ENCODE measurements around the gene RMI1.

RMI1 gene

DNA sequence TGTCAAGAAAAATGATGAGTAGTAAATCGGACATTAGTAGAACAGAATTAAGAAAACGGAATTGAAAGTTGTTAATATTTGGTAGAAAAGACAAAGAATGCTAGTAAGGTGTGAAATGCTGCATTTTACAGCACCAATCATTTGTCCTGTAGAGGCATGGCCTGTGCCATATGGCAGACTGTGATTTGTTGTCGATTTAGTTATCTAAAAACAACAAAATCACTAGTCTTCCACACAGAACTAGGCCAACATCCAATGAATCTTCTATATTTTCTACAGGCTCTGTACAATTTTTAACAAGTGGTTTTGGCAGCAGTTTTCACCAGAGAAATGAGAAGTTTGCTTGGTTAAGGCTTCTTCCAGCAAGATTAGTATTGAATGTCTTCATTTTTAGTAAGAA lies 11.0 kb upstream of the RMI1 start:
- no peak for DNase-seq

DNA sequence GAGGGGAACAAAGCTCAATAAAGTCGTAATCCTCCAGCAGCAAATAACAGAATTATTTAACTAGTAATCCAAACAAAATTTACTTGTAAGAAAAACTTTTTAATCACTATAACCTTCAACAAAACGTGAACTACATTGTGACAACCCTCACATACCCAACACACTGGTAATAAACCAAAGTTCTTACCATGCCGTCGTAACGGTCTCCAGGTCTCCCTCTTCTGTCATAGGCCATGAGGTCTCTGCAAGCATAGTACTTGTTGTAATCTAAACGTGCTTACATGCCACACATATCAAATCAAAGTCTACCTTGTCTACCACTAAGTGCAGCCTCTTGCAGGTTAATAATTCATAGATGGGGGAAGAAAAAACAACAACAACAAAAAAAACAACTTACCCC lies 9.1 kb upstream of the RMI1 start:
- no peak for DNase-seq

DNA sequence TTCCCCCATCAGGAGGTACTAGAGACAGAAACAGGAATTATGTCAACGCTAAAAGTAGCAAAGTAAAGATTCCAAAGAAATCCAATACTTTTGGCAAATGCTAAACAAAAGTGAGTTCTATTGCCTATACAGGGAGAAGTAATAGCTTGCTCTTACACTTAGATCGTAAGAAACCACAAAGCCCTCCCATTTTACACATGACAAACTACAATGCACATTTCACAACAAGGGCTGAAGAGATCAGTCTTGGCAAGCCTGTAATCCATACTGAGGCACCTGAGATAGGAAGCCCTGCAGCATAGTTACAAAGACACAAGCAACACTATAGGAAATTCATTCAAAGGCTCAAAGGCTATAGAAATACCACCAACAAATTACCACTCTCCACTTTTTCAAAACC lies 8.3 kb upstream of the RMI1 start:
- no peak for DNase-seq

DNA sequence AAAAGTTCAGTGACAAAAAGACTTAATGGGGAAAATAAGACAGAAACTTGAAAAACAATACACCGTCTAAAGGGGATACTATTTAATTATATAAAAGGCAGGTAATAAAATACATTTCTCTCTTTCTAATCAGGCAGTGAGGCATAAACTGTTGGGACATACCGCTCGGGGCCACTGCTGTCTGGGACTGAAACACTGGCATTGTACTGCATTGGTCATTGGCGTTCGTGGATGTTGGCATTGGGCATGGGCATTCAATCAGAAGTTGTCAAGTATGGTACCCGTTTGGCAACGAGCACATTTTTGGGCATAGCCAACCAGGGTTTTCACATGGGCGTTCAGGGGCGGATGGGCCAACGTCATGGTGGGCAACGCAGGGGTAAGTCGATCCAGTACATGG lies 5.3 kb upstream of the RMI1 start:
- no peak for DNase-seq

DNA sequence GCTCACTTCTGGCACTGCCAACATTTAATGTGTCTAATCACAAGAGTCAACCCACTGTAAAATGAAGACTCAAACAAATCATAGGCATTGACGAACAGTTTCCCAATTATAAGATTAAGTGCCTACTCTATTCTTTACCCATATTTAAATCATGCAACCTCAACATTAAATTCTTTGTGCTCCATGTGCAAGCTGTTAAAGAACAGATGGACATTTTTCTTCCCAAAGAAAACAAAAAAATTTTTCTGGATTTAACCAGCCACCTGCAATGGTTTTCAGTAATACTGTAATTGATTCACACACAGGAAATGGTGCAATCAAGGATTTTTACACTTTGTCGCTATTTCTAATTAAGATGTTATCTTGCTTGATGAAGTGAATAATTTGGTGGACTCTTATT lies 4.2 kb upstream of the RMI1 start:
- DNase-seq: no peak

DNA sequence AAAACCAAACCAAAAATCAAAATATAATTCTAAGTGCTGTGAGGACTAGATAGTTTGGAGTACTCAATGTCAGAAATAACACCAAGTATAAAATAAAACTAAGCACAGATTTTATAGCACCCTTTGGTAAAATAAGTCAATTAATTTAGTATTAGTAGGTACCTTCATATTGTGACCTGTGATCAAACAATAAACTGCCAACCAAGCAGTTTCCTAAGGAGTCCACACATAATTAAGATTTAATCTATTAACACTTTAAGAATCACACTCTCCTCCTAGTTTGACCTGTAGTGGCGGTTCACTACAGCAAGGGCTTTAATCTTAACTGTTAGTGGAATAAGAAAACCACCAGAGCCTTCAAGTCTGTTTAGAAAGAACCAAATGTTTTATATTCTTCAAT lies 3.4 kb upstream of the RMI1 start:
- DNase-seq: no peak

DNA sequence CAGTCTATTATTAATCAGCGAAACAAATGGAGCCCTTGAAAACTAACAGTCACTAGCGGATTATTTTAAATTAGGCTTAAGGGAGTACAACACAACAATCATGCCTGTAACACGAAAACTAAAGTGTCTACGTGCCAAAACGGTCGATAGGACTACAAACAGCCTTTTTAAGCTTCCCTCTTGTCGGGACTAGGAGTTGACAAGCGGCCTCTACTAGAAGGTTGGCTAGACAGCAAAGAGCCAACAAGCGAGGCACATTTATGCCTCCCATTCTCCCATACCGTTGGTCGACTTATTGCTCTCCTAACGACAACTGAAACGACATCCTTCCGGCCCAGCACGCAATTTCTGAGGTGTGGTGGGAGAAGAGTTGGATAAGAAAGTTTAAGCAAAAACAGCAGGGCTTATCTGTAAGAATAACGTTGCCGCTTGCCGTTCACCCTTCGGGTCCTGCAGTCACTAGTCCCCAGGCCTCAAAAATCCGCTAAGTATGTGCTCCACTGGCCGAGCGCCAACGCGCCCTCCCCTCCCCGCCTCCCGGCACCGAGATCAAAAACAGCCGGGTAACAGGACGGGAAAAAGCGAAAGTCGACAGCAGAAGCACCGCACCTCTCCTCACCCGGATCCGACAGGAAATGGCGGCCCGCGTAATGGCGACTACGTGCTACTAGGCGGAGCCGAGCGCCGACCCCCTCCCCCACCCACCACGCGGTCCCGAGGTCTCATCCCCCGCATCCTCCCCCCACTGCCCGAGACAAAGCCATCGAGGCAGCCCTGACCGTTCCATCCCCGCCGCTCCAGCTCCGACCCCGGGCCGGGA lies 1.4 kb upstream of the RMI1 start:
- DNase-seq: peak; percentile 85

DNA sequence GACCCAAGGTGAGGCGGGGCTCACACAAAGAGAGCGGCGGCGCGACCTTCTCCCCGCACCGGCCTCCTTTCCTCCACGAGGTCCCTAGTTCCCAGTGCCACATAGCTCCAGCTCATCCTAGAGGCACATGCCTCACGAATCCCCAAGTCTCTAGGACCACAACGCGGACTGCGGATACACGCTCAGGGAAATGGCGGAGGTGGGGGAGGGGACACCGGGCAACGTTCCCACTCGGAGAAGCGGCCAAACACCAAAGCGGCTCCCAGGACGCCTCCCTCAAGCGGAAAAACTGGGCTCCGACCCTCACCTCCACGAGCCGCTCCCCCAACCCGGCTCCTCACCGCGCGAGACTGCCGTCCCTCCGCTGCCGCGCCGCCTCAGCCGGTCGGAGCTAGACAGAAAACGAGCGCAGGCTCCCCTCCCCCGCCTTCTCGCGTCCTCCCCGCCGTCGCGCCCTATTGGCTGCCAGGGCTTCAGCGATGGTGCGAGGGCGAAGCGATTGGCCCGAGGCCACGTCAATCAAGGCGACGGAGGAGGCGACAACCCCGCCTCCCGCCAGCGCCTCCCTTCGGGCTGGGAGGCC lies 702 bp upstream of the RMI1 start, which contains the start of gene HNRNPK:
Gene HNRNPK (minus strand): TSS at position 404 of the 583 bp plus-strand sequence. CDS start 1,963 bp downstream, outside the sequence.
- peak; percentile 100 for DNase-seq

DNA sequence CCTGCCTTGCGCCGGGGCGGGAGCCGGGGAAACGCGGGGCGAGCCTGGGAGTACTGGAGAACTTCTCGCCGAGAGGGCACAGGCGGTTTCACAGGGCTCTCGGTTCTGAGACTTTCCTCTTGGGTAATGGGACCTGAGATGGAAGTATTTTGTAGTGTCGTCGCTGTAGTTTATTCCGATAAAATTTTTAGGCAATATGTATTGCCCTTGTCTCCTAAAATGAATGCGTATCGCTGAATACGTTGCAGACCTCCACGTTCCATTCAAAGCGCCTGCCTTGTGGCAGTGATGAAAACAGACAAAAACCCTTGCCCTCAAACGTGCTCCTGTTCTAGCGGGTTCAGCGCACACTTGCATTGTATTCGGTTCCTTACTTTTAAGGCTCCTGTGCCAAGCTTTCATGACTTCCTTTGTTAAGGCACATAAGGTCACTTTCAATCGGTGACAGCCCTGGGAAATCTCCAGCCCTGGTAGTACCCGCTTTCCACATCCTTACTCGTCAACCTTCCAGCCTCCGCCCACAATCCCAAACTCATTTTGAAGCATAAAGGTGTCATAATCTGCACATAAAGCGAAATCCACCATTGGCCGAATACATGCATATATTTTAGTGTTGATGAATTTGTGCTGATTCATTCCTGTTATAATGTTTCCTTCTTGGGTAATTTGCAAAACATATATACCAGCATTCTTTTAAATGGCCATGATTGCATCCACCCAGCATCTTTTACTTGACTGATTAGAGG lies 694 bp downstream of the RMI1 start:
- no peak for DNase-seq

DNA sequence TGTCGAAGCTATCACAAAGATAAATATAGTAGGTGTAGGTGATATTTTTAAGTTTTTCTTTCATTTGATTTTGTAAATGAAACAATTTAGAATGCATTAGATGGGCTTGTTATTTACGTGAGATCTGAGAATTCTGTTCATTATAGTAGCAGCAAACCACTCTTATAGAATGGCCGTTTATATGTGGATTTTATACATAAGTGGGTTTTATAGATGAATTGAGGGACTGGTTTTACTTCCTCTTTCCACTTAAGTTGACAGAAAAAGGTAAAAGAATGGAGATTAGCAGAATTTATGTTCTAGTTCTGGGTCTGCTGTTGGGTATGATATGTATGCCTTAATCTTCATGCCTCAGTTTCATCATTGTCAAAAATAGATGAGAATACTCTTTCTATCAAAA lies 5.6 kb downstream of the RMI1 start:
- DNase-seq: no peak

DNA sequence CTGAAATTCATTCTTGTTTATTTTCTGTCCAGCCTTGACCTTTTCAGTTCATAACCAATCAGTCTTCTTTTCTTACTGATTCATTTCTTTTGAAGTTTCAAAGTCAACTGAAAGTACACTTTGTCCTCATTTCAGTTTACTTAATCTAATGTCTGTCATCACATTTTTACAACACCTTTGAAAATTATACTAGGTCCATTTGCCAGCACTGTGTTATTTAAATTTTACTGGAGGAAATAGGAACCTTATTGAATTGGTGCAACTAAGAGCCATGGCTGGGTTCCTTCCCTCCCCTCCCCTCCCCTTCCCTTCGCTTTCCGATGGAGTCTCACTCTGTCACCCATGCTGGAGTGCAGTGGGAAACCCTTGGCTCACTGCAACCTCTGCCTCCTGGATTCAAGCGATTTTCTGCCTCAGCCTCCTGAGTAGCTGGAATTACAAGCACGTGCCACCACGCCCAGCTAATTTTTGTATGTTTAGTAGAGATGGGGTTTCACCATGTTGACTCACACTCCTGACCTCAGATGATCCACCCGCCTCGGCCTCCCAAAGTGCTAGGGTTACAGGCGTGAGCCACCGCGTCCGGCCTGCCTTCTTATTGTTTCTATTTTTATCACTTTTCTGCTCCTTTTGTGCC lies 6.3 kb downstream of the RMI1 start:
- peak; percentile 25 for DNase-seq

DNA sequence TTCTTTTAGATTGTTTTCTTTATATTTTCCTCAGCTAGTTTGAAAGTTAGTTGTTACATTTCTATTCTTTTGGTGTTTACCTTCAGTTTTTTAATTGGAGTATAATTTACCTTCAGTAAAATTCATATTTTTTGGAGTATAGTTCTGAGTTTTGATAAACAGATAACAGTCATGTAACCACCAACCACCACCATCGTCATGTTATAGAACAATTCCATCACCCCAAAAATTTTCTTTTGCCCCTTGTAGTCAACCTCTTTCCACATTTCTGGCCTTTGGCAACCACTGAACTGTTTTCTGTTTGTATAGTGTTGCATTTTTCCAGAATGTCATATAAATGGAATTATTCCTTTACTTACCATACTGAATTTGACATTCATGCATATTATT lies 6.8 kb downstream of the RMI1 start:
- no peak for DNase-seq

DNA sequence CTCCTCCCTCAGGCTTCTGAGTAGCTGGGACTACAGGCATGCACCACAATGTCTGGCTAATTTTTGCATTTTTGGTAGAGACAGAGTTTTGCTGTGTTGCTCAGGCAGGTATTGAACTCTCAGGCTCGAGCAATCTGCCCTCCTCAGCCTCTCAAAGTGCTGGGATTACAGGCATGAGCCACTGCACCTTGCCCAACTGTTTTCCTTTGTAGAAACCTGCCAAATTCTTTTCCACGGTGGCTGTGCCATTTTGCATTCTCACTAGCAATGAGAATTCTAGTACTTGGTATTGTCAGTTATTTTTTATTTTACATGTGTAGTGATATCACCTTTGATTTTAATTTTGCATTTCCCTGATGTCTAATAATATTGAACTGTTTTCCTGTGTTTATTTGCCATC lies 7.8 kb downstream of the RMI1 start:
- no peak for DNase-seq

DNA sequence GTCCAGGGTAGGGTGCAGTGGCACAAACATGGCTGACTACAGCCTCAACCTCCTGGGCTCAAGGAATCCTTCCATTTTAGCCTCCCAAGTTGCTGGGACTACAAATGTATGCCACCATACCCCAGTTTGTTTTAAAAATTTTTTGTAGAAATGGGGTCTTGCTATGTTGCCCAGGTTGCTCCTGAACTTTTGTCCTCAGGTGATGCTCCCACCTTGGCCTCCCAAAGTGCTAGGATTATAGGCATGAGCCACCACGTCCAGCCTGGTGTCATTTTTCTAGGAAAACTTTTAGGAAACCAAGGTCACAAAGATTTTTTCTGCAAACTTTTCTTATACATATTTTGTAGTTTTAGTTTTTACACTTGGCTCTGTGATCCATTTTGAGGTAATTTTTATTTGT lies 10.8 kb downstream of the RMI1 start:
- DNase-seq: no peak

DNA sequence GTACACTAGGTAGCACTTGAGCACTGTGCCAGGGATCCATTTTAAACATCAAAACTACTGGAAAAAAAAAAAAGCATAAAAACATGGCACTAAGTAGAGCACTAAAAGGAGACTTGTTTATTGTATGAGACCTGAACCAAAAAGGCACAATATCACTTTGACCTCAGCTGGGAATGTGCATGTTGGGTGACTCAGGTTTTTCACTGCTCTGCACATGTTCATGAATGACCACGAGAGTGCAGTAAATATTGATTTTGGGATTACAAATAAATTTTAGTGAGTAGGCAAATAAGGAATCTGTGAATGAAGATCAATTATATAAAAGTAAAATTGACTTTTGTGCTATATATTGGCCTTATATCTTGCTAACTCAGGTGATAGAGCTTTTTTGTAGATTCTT lies 11.8 kb downstream of the RMI1 start:
- DNase-seq: no peak

DNA sequence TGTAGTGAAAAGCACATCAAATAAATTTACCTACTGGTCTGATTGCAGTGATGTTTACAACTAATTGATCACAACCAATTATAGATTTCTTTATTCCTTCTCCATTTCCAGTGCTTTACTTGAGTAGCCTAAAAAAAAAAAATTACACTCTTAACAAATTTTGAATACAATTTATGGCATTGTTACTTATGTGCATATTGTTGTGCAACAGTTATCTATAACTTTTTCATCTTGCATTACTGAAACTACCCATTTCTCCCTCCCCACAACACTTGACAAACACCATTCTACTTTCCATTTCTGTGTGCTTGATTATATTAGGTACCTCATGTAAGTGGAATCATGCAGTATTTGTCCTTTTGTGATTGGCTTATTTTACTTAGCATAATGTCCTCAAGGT lies 12.3 kb downstream of the RMI1 start:
- DNase-seq: no peak

DNA sequence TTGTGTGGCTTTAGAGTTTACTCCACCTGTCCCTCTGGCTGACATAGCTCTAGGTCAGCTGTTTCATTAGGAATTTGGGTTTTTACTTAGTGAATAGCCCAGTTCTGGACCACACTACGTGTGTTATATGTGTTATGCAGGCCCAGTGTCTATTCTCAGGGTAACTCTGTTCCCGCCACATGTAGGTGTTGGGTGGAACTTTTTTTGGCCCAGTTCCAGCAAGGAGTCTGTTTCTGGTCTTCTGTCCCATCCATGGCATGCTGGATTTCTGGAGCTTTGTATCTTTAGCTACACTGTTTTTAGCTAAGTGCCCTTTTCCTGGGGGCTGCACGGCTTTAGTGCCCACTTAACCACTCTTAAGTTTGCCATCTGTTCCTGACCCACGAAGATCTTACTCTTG lies 15.5 kb downstream of the RMI1 start:
- no peak for DNase-seq

DNA sequence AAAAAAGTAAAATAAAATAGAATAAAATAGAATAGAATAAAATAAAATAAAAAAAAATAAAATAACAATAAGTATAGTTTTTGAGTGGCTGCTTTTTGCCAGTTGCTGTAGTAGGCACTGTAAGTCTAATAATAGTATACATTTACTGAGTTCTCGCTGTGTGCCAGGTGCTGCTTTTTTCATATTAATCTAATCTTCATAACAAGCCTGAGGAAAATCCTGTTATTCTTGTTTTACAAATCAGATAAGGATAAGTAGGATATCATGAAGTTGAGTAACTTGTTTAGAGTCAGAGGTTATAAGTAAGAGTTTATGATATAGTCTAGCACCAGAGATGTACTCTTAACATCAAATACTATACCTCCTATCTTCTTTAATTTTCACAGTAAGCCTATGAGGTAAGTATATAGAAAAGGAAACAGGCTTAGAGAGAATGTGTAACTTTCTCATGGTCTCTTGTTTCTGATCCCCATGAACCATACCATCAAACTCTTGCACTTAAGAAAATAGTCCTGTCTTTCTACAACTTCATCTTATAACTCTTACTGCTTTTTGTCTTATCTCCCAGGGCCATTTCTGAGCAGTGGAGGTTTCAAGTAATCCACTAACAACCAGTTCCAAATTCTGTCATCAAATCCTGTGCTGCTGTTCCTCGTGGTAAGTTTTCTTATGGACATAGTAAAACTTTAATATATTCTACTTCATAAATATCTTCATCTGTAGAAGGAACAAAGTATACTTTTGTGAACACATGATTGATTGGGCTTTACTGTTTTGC lies 18.7 kb downstream of the RMI1 start:
- no peak for DNase-seq

DNA sequence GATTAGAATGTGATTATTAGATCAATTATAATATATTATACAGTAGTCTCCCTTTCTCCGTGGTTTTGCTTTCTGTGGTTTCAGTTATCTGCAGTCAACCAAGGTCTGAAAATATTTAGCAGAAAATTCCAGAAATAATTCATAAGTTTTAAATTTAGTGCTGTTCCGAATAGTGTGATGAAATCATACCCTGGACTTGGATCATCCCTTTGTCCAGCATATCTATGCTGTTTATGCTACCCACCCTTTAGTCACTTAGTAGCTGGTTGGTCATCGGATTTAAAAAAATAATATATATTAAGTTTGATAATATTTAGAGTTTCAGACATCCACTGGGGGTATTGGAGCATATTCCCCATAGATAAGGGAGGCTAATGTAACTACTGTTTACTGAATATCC lies 19.6 kb downstream of the RMI1 start:
- no peak for DNase-seq

DNA sequence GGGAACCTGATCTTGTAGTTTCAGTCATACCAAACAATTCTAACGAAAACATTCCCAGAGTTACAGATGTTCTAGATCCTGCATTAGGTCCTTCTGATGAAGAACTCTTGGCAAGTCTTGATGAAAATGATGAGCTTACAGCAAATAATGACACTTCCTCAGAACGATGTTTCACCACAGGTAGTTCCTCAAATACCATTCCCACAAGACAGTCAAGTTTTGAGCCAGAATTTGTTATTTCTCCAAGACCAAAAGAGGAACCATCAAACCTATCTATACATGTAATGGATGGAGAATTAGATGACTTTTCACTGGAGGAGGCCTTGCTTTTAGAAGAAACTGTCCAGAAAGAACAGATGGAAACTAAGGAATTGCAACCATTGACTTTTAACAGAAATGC lies 21.0 kb downstream of the RMI1 start:
- no peak for DNase-seq

DNA sequence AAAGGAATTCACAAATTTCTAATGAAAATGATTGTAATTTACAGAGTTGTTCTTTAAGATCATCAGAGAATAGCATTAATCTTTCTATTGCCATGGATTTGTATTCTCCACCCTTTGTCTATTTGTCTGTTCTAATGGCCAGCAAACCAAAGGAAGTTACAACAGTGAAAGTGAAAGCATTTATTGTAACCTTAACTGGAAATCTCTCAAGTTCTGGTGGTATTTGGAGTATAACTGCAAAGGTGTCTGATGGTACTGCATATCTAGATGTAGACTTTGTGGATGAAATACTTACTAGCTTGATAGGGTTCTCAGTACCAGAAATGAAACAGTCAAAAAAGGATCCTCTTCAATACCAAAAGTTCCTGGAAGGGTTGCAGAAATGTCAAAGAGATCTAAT lies 21.7 kb downstream of the RMI1 start:
- DNase-seq: no peak

DNA sequence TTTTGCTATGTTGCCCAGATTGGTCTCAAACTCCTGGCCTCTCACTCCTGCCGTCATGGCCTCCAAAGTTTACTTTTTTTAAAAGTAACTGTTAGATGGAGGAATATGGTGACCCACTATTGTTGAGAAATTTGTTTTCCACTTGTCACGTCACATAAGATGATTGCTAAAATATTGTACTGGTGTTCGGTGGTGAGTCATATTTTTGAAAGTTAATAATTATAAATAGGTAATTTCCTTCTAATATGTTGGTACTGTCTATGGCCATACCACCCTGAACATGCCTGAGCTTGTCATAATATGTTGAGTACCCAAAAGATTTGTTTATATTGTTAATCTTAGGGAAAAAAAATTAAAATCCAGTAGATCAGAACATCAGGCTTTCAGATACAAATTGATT lies 22.6 kb downstream of the RMI1 start:
- no peak for DNase-seq

DNA sequence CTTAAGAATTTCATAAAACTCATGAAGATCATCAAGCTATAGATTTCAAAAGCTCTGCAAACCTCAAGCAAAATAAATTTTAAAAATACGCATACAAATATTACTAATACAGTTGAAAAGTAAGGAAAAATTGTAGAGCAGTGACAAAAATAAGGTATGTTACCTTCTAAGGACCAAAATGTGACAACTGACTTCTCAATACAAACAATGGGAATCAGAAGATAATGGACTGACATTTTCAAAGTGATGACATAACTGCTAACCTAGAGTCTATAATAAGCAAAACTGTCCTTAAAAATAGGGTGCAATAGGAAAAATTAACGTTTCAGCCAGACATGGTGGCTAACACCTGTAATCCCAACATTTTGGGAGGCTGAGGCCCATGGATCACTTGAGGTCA lies 27.1 kb downstream of the RMI1 start:
- no peak for DNase-seq
